Psoas muscle (tissue), 8 donors: Measurements from ENCODE around the gene GRID1. TPM values are rescaled to one million over a fixed set of nuclear protein-coding genes. Genes with fewer than 3 reads are reported as not detected.

Experiments
- ATAC-seq, 4 donors: fragments of 200-7000 bp; cut with Tn5 transposase; one replicate each; pipeline ENCODE4 v1.9.1; 2020; ENCODE audit warnings: moderate library complexity in 3 of 4, mild to moderate bottlenecking in 2 of 4
- DNase-seq, 2 donors: peaks; one replicate each; pipeline ENCODE4 v3.0.0-alpha.2; 2020
- H3K27ac ChIP-seq: fragments of 200-600 bp; one replicate; pipeline ENCODE4 v1.8.0; 2022
- H3K27me3 ChIP-seq, 3 donors: fragments of 200-600 bp in 1 of 3; one replicate each; pipeline versions ENCODE4 v1.6.1 to v1.8.0; 2013 to 2022; ENCODE audit warnings: low read length in 2 of 3, mild to moderate bottlenecking in 2 of 3, moderate library complexity in 1 of 3; ENCODE audit not compliant: insufficient read depth in 3 of 3
- H3K36me3 ChIP-seq, 2 donors: fragments of 200-600 bp in 1 of 2; one replicate each; pipeline versions ENCODE4 v1.6.1 to v1.8.0; 2013 to 2022; ENCODE audit warnings: low read depth in 1 of 2, mild to moderate bottlenecking in 1 of 2, moderate library complexity in 1 of 2; ENCODE audit not compliant: insufficient read depth in 1 of 2
- H3K4me1 ChIP-seq: fragments of 200-600 bp; one replicate; pipeline ENCODE4 v1.8.0; 2022
- H3K4me3 ChIP-seq: fragments of 200-600 bp; one replicate; pipeline ENCODE4 v1.8.0; 2022; ENCODE audit warnings: mild to moderate bottlenecking
- H3K9me3 ChIP-seq: fragments of 200-600 bp; one replicate; pipeline ENCODE4 v1.8.0; 2022
- CTCF ChIP-seq: fragments of 200-600 bp; IDR thresholded peaks from one replicate; pipeline ENCODE4 v1.8.0; 2022; ENCODE audit warnings: antibody characterized with exemption
- WGBS, 3 donors: extraction: QIAGEN DNeasy Blood & Tissue Kit; methylation state at CpG; one replicate each; pipeline versions ENCODE4 v1.1.6 to v1.1.7; 2013; 5-methylcytosine and 5-hydroxymethylcytosine counted together
- intact Hi-C, 2 donors: fragments of 100-400 bp; cut with DNase I; formaldehyde crosslinking; loops; one replicate each; pipeline versions ENCODE4 v1.11.0 to v1.14.2; 2022
- polyA plus RNA-seq, 3 donors: library from polyadenylated mRNA; stranded (reverse); fragments of 200-250 nt; gene quantifications; one replicate each; pipeline ENCODE4 v1.2.3, GENCODE V29; 2013
- total RNA-seq, 4 donors: library from RNA; stranded (reverse); fragmentation: NEBNext Ultra II Directional in 2 of 4; extraction: Animal tissue kit (Norgen Biotek cat#: 25700) in 2 of 4; gene quantifications; one replicate each; pipeline versions ENCODE4 v1.2.1 to v1.2.4, GENCODE V29; 2021 to 2023
- donor health status: healthy with polysubstance abuse.
- donor health status: DM: no; HTN: no; CAD: no; lungs with moderate emphysema.
- donor health status: Bipolar disorder and iron deficiency.
- donor health status: healthy.
- donor health status: DM: yes; HTN: yes; CAD: no.
- donor health status: DM: no; HTN: no; CAD: no.
- donor health status: DM: no; HTN: no; CAD: no.
- donor health status: DM: yes; HTN: yes; CAD: no.

GRID1 gene
- total and polyA plus RNA-seq, 7 donors, result 0.17 to 0.56 (median 0.24) TPM

GRCh38 chr10:86246279-86246940, 120.2 kb downstream of the GRID1 start:
- no peak for DNase-seq
- H3K4me1 ChIP-seq, result no peaks in the 10 kb centered on the region
- H3K27ac ChIP-seq, result no peak overlapping the region
- no peak for TF ChIP-seq CTCF
- intact Hi-C loops, result no loop called here
- 71 to 75% (median 74%) methylated on average over 8 of the region's 8 CpGs for WGBS, 3 donors
- ATAC-seq, result no peak
- H3K36me3 ChIP-seq, result no peaks in the 10 kb centered on the region
- H3K9me3 ChIP-seq, result no peaks in the 10 kb centered on the region
- H3K4me3 ChIP-seq, result no peak overlapping the region
- peaks cover 0 to 7% (median 6%) of the 10 kb centered on the region in 3 donors for H3K27me3 ChIP-seq

- DNase-seq (no peak), ATAC-seq (no peak)
- no peaks in the 10 kb centered on the region for H3K36me3 ChIP-seq
- TF ChIP-seq CTCF, result no peak
- 85 to 90% (median 85%) methylated on average over 5 of the region's 5 CpGs for WGBS, 3 donors
- H3K27ac ChIP-seq, result no peak overlapping the region
- peaks cover 0 to 3% (median 1%) of the 10 kb centered on the region in 3 donors for H3K27me3 ChIP-seq
- no peak overlapping the region for H3K4me3 ChIP-seq
- H3K9me3 ChIP-seq, result no peaks in the 10 kb centered on the region
- intact Hi-C loops, result no loop called here
- no peaks in the 10 kb centered on the region for H3K4me1 ChIP-seq
These were observed 121.6 kb downstream of the GRID1 start for GRCh38 chr10:86245015-86245394.

- no peak overlapping the region for H3K4me3 ChIP-seq
- no peak for ATAC-seq
- no peak for DNase-seq
- TF ChIP-seq CTCF, result no peak
- H3K27ac ChIP-seq, result no peak overlapping the region
- no peaks in the 10 kb centered on the region for H3K36me3 ChIP-seq
- intact Hi-C loops, result no loop called here
- WGBS, 3 donors, result 49 to 58% (median 55%) methylated on average over 16 of the region's 16 CpGs
- no peaks in the 10 kb centered on the region for H3K9me3 ChIP-seq
- H3K27me3 ChIP-seq, result peaks cover 0 to 3% (median 0%) of the 10 kb centered on the region in 3 donors
- H3K4me1 ChIP-seq, result no peaks in the 10 kb centered on the region
These were observed 122.1 kb downstream of the GRID1 start for GRCh38 chr10:86244297-86245014.

- H3K36me3 ChIP-seq, result no peaks in the 10 kb centered on the region
- H3K4me1 ChIP-seq, result no peaks in the 10 kb centered on the region
- TF ChIP-seq CTCF, result no peak
- no peak for ATAC-seq
- WGBS, 3 donors, result 78 to 83% (median 82%) methylated on average over 10 of the region's 10 CpGs
- DNase-seq, result no peak
- no peaks in the 10 kb centered on the region for H3K9me3 ChIP-seq
- H3K27me3 ChIP-seq, result no peaks in the 10 kb centered on the region
- H3K4me3 ChIP-seq, result no peak overlapping the region
- no peak overlapping the region for H3K27ac ChIP-seq
- intact Hi-C loops, result no loop called here
These were observed 122.9 kb downstream of the GRID1 start for GRCh38 chr10:86243651-86244155.
